A549 (cell line): Measurements from ENCODE around the gene CLIC4.

Source experiments
- EHMT2 ChIP-seq: fragments of 200-600 bp; sonication (generic); IDR thresholded peaks from 2 replicates; pipeline ENCODE4 v1.6.1; 2016; ENCODE audit warnings: antibody characterized with exemption, low read depth, mild to moderate bottlenecking, moderate library complexity
- EP300 ChIP-seq, 2 experiments: fragments of >200 bp; sonication (Bioruptor Twin); formaldehyde crosslinking; IDR thresholded peaks; 2 replicates in 1 of 2; 3 replicates in 1 of 2; pipeline ENCODE4 v1.6.1; 2016 to 2017
- JUNB ChIP-seq: fragments of >200 bp; sonication (Bioruptor Twin); formaldehyde crosslinking; IDR thresholded peaks from 2 replicates; pipeline ENCODE4 v1.6.1; 2016
- MAX ChIP-seq: IDR thresholded peaks from 2 replicates; pipeline ENCODE4 v1.6.1; 2012
- RAD21 ChIP-seq, 2 experiments: fragments of >200 bp in 1 of 2; sonication (Bioruptor Twin) in 1 of 2; formaldehyde crosslinking in 1 of 2; IDR thresholded peaks in 1 of 2; conservative IDR thresholded peaks in 1 of 2; 2 replicates in 1 of 2; 3 replicates in 1 of 2; pipeline ENCODE4 v1.6.1; 2012 to 2018; ENCODE audit warnings: inconsistent platforms in 1 of 2
- USF2 ChIP-seq: fragments of 450-650 bp; IDR thresholded peaks from 2 replicates; pipeline ENCODE4 v1.6.1; 2014; ENCODE audit warnings: antibody characterized with exemption
- TF ChIP-seq, protein P1 (sequence below): fragments of 150-350 bp; IDR thresholded peaks from 2 replicates; pipeline ENCODE4 v1.6.1; 2014; ENCODE audit warnings: low read depth, mild to moderate bottlenecking, low read length
- TF ChIP-seq, protein P2 (sequence below): fragments of >200 bp; sonication (Bioruptor Twin); formaldehyde crosslinking; IDR thresholded peaks from 3 replicates; pipeline ENCODE4 v1.5.1; 2016

- TF ChIP-seq EP300 (IDR thresholded peaks at IDR 0.05): no peak
- no peak for TF ChIP-seq JUNB
- no peak for TF ChIP-seq MAX
- TF ChIP-seq, protein P1, sequence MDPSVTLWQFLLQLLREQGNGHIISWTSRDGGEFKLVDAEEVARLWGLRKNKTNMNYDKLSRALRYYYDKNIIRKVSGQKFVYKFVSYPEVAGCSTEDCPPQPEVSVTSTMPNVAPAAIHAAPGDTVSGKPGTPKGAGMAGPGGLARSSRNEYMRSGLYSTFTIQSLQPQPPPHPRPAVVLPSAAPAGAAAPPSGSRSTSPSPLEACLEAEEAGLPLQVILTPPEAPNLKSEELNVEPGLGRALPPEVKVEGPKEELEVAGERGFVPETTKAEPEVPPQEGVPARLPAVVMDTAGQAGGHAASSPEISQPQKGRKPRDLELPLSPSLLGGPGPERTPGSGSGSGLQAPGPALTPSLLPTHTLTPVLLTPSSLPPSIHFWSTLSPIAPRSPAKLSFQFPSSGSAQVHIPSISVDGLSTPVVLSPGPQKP: no peak
- no peak for TF ChIP-seq EHMT2
- TF ChIP-seq, protein P2, sequence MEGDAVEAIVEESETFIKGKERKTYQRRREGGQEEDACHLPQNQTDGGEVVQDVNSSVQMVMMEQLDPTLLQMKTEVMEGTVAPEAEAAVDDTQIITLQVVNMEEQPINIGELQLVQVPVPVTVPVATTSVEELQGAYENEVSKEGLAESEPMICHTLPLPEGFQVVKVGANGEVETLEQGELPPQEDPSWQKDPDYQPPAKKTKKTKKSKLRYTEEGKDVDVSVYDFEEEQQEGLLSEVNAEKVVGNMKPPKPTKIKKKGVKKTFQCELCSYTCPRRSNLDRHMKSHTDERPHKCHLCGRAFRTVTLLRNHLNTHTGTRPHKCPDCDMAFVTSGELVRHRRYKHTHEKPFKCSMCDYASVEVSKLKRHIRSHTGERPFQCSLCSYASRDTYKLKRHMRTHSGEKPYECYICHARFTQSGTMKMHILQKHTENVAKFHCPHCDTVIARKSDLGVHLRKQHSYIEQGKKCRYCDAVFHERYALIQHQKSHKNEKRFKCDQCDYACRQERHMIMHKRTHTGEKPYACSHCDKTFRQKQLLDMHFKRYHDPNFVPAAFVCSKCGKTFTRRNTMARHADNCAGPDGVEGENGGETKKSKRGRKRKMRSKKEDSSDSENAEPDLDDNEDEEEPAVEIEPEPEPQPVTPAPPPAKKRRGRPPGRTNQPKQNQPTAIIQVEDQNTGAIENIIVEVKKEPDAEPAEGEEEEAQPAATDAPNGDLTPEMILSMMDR: no peak
- no peak for TF ChIP-seq RAD21 (conservative IDR thresholded peaks at IDR 0.05 in 1 of 2, IDR thresholded peaks at IDR 0.05 in 1 of 2)
- TF ChIP-seq USF2: no peak
Observed at GRCh38 chr1:24756395-24756794, 11.1 kb downstream of the CLIC4 start.
